ENCODE measurements around the gene ROBO1.

The ROBO1 gene

GRCh38 chr3:79245284-79246138 lies 522.3 kb downstream of the ROBO1 start:
- Histone ChIP-seq H3K4me1 (ENCODE audit: insufficient read depth, low read length) (peaks cover 25% of the 10 kb centered on the region), H3K27me3 (ENCODE audit: insufficient read depth, low read length) (no peaks in the 10 kb centered on the region), H3K4me3 (ENCODE audit: low read length) (no peak overlapping the region), H3K36me3 (ENCODE audit: insufficient read depth, low read length) (no peaks in the 10 kb centered on the region), H3K9me3 (ENCODE audit: insufficient read depth, low read depth, low read length) (peaks cover 13% of the 10 kb centered on the region), H3K9ac (ENCODE audit: low read depth, low read length) (no peak overlapping the region; the same call in 1 of the 2 replicates), H3K27ac (ENCODE audit: low read depth, low read length) (peak overlapping the region; percentile 85)
- WGBS, result no CpG with 5 or more reads among the region's 1 CpG

- Histone ChIP-seq H3K9me3 (ENCODE audit: insufficient read depth, low read depth, low read length) (peaks cover 4% of the 10 kb centered on the region; the same call in 1 of the 2 replicates), H3K9ac (ENCODE audit: low read depth, low read length) (no peak overlapping the region), H3K27me3 (ENCODE audit: insufficient read depth, low read length) (no peaks in the 10 kb centered on the region), H3K4me1 (ENCODE audit: insufficient read depth, low read length) (peaks cover 3% of the 10 kb centered on the region; the same call in 1 of the 2 replicates), H3K36me3 (ENCODE audit: insufficient read depth, low read length) (no peaks in the 10 kb centered on the region), H3K4me3 (ENCODE audit: low read length) (no peak overlapping the region), H3K27ac (ENCODE audit: low read depth, low read length) (no peak overlapping the region)
- WGBS, result no CpG with 5 or more reads among the region's 1 CpG
These were observed 531.3 kb downstream of the ROBO1 start for GRCh38 chr3:79236496-79236895.

- no peaks in the 10 kb centered on the region for H3K36me3 ChIP-seq (ENCODE audit: insufficient read depth, low read length)
- H3K4me1 ChIP-seq (ENCODE audit: insufficient read depth, low read length), result peaks cover 3% of the 10 kb centered on the region; the same call in 1 of the 2 replicates
- H3K9me3 ChIP-seq (ENCODE audit: insufficient read depth, low read depth, low read length), result peaks cover 5% of the 10 kb centered on the region; the same call in 1 of the 2 replicates
- no peaks in the 10 kb centered on the region for H3K27me3 ChIP-seq (ENCODE audit: insufficient read depth, low read length)
- H3K27ac ChIP-seq (ENCODE audit: low read depth, low read length), result peak overlapping the region; percentile 52
- no peak overlapping the region for H3K4me3 ChIP-seq (ENCODE audit: low read length)
- H3K9ac ChIP-seq (ENCODE audit: low read depth, low read length), result no peak overlapping the region
- WGBS, result 78% methylated on average over 7 of the region's 7 CpGs
These were observed 534.3 kb downstream of the ROBO1 start for GRCh38 chr3:79233431-79234060.

DNA sequence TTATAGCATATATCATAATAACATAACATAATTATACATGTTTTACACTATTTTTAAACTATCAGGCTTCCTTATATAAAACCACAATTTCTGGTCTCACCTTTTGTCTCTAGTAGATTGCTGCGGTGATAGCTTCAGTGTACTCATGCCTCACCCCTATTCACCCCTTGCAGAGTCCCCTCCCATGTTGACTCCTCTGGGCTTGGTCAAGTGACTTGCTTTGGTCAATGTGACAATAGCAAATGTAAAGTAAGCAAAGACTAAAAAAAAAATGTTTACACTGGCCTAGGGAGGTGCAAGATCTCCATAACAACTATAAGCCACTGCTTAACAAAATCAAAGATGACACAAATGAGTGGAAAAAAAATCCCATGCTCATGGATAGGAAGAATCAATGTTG lies 537.5 kb downstream of the ROBO1 start:
- H3K27ac ChIP-seq (ENCODE audit: low read depth, low read length), result no peak overlapping the region
- H3K9me3 ChIP-seq (ENCODE audit: insufficient read depth, low read depth, low read length), result peaks cover 5% of the 10 kb centered on the region; the same call in 1 of the 2 replicates
- H3K9ac ChIP-seq (ENCODE audit: low read depth, low read length), result no peak overlapping the region
- H3K4me3 ChIP-seq (ENCODE audit: low read length), result no peak overlapping the region
- peaks cover 3% of the 10 kb centered on the region; the same call in 1 of the 2 replicates for H3K4me1 ChIP-seq (ENCODE audit: insufficient read depth, low read length)
- 90% methylated on average over 1 of the region's 1 CpG for WGBS
- no peaks in the 10 kb centered on the region for H3K27me3 ChIP-seq (ENCODE audit: insufficient read depth, low read length)
- H3K36me3 ChIP-seq (ENCODE audit: insufficient read depth, low read length), result no peaks in the 10 kb centered on the region

DNA sequence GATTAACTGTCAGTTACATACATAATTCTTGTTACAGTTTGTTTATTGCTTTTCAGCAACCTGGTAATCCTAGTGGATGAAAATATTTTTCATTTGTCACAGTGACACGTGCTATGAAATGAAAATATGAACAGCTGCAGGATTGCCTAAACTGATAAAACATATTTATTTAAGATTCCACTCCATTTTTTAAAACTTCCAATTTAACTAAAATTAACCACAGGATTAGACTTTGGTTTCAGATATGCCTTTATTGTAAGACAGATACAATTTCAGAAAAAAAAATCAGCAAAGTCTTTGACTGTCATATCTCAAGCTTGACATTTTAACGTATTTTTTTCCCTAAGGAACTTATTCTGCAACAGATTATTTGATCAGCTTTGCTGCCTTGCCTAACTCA lies 550.7 kb downstream of the ROBO1 start:
- Histone ChIP-seq H3K9ac (ENCODE audit: low read depth, low read length) (no peak overlapping the region), H3K27me3 (ENCODE audit: insufficient read depth, low read length) (no peaks in the 10 kb centered on the region), H3K4me1 (ENCODE audit: insufficient read depth, low read length) (no peaks in the 10 kb centered on the region), H3K9me3 (ENCODE audit: insufficient read depth, low read depth, low read length) (no peaks in the 10 kb centered on the region), H3K36me3 (ENCODE audit: insufficient read depth, low read length) (no peaks in the 10 kb centered on the region), H3K4me3 (ENCODE audit: low read length) (no peak overlapping the region), H3K27ac (ENCODE audit: low read depth, low read length) (no peak overlapping the region)
- WGBS, result 89% methylated on average over 2 of the region's 2 CpGs

- no peaks in the 10 kb centered on the region for H3K36me3 ChIP-seq (ENCODE audit: insufficient read depth, low read length)
- H3K4me1 ChIP-seq (ENCODE audit: insufficient read depth, low read length), result peaks cover 9% of the 10 kb centered on the region; the same call in 1 of the 2 replicates
- no peaks in the 10 kb centered on the region for H3K27me3 ChIP-seq (ENCODE audit: insufficient read depth, low read length)
- H3K9ac ChIP-seq (ENCODE audit: low read depth, low read length), result no peak overlapping the region
- H3K4me3 ChIP-seq (ENCODE audit: low read length), result no peak overlapping the region
- H3K27ac ChIP-seq (ENCODE audit: low read depth, low read length), result no peak overlapping the region
- H3K9me3 ChIP-seq (ENCODE audit: insufficient read depth, low read depth, low read length), result no peaks in the 10 kb centered on the region
- 71% methylated on average over 4 of the region's 4 CpGs for WGBS
These were observed 552.5 kb downstream of the ROBO1 start for GRCh38 chr3:79215286-79215685.

GRCh38 chr3:79211586-79212359 lies 556.0 kb downstream of the ROBO1 start:
- WGBS, result 86% methylated on average over 11 of the region's 12 CpGs
- H3K27me3 ChIP-seq (ENCODE audit: insufficient read depth, low read length), result no peaks in the 10 kb centered on the region
- H3K9me3 ChIP-seq (ENCODE audit: insufficient read depth, low read depth, low read length), result no peaks in the 10 kb centered on the region

GRCh38 chr3:79204351-79204750 lies 563.4 kb downstream of the ROBO1 start:
- Histone ChIP-seq H3K27me3 (ENCODE audit: insufficient read depth, low read length) (no peaks in the 10 kb centered on the region), H3K36me3 (ENCODE audit: insufficient read depth, low read length) (no peaks in the 10 kb centered on the region), H3K4me1 (ENCODE audit: insufficient read depth, low read length) (peaks cover 38% of the 10 kb centered on the region), H3K27ac (ENCODE audit: low read depth, low read length) (no peak overlapping the region), H3K9me3 (ENCODE audit: insufficient read depth, low read depth, low read length) (no peaks in the 10 kb centered on the region), H3K9ac (ENCODE audit: low read depth, low read length) (no peak overlapping the region), H3K4me3 (ENCODE audit: low read length) (no peak overlapping the region)
- WGBS, result 91% methylated on average over 2 of the region's 3 CpGs

More at GRCh38 chr3:79211586-79212359, 556.0 kb downstream of the ROBO1 start:
- peaks cover 9% of the 10 kb centered on the region; the same call in 1 of the 2 replicates for H3K4me1 ChIP-seq (ENCODE audit: insufficient read depth, low read length)
- H3K4me3 ChIP-seq (ENCODE audit: low read length), result no peak overlapping the region
- no peaks in the 10 kb centered on the region for H3K36me3 ChIP-seq (ENCODE audit: insufficient read depth, low read length)
- H3K27ac ChIP-seq (ENCODE audit: low read depth, low read length), result no peak overlapping the region
- H3K9ac ChIP-seq (ENCODE audit: low read depth, low read length), result no peak overlapping the region

GRCh38 chr3:79203144-79203519 lies 564.7 kb downstream of the ROBO1 start:
- Histone ChIP-seq H3K4me3 (ENCODE audit: low read length) (peak overlapping the region; percentile 25), H3K4me1 (ENCODE audit: insufficient read depth, low read length) (peaks cover 41% of the 10 kb centered on the region), H3K27me3 (ENCODE audit: insufficient read depth, low read length) (no peaks in the 10 kb centered on the region), H3K36me3 (ENCODE audit: insufficient read depth, low read length) (no peaks in the 10 kb centered on the region), H3K9me3 (ENCODE audit: insufficient read depth, low read depth, low read length) (no peaks in the 10 kb centered on the region), H3K9ac (ENCODE audit: low read depth, low read length) (peak overlapping the region; percentile 31), H3K27ac (ENCODE audit: low read depth, low read length) (peak overlapping the region; percentile 69)
- 17% methylated on average over 2 of the region's 3 CpGs for WGBS

- Histone ChIP-seq H3K27ac (ENCODE audit: low read depth, low read length) (peak overlapping the region; percentile 69), H3K9ac (ENCODE audit: low read depth, low read length) (peak overlapping the region; percentile 31), H3K9me3 (ENCODE audit: insufficient read depth, low read depth, low read length) (no peaks in the 10 kb centered on the region), H3K36me3 (ENCODE audit: insufficient read depth, low read length) (no peaks in the 10 kb centered on the region), H3K27me3 (ENCODE audit: insufficient read depth, low read length) (no peaks in the 10 kb centered on the region), H3K4me1 (ENCODE audit: insufficient read depth, low read length) (peaks cover 41% of the 10 kb centered on the region), H3K4me3 (ENCODE audit: low read length) (peak overlapping the region; percentile 25)
- 54% methylated on average over 2 of the region's 5 CpGs for WGBS
These were observed 565.2 kb downstream of the ROBO1 start for GRCh38 chr3:79202471-79203143.

All from HUES64 (cell line).